CD14-positive monocyte (primary cell): Measurements from ENCODE around the gene ZEB1. TPM values are rescaled to one million over a fixed set of nuclear protein-coding genes. Genes with fewer than 3 reads are reported as not detected.

Experiments used
- DNase-seq, 3 donors: peaks; one replicate each; pipeline ENCODE4 v3.0.0-alpha.2; 2011 to 2022
- H2AFZ ChIP-seq: 2 replicates; pipeline ENCODE4 v1.6.0; 2012; ENCODE audit warnings: mild to moderate bottlenecking, low read depth, low read length, inconsistent platforms; ENCODE audit not compliant: insufficient read depth, poor library complexity, severe bottlenecking
- H3K27ac ChIP-seq, 2 donors: 1 replicate in 1 of 2; 2 replicates in 1 of 2; pipeline ENCODE4 v1.5.1; 2012 to 2013; ENCODE audit warnings: low read length in 2 of 2, control low read depth in 1 of 2, inconsistent platforms in 1 of 2, low read depth in 1 of 2, mild to moderate bottlenecking in 1 of 2
- H3K27me3 ChIP-seq, 2 donors: one replicate each; pipeline versions ENCODE4 v1.6.0 to v1.6.1; 2011 to 2013; ENCODE audit warnings: low read length in 2 of 2; ENCODE audit not compliant: control insufficient read depth in 2 of 2, insufficient read depth in 2 of 2
- H3K36me3 ChIP-seq, 2 donors: replicated peaks in 1 of 2; 1 replicate in 1 of 2; 2 replicates in 1 of 2; pipeline versions ENCODE4 v1.5.1 to v1.6.1; 2012 to 2013; ENCODE audit warnings: low read length in 2 of 2, control low read depth in 1 of 2, inconsistent platforms in 1 of 2, mild to moderate bottlenecking in 1 of 2; ENCODE audit not compliant: insufficient read depth in 2 of 2, control insufficient read depth in 1 of 2
- H3K4me1 ChIP-seq, 2 donors: 1 replicate in 1 of 2; 2 replicates in 1 of 2; pipeline versions ENCODE4 v1.5.1 to v1.6.1; 2012 to 2013; ENCODE audit warnings: low read length in 2 of 2, control low read depth in 1 of 2, inconsistent platforms in 1 of 2, mild to moderate bottlenecking in 1 of 2, moderate library complexity in 1 of 2; ENCODE audit not compliant: insufficient read depth in 2 of 2, control insufficient read depth in 1 of 2
- H3K4me2 ChIP-seq: replicated peaks from 2 replicates; pipeline ENCODE3; 2012; ENCODE audit warnings: low read length, moderate library complexity, mild to moderate bottlenecking; ENCODE audit not compliant: poor library complexity, severe bottlenecking; ENCODE audit errors: extremely low read depth
- H3K4me3 ChIP-seq, 3 experiments: fragments of 200-600 bp in 1 of 3; sonication (generic) in 1 of 3; replicated peaks in 1 of 3; 1 replicate in 2 of 3; 2 replicates in 1 of 3; pipeline ENCODE4 v1.5.1; 2011 to 2013; ENCODE audit warnings: low read length in 3 of 3, mild to moderate bottlenecking in 3 of 3, control low read depth in 2 of 3, low read depth in 2 of 3, inconsistent platforms in 1 of 3, moderate library complexity in 1 of 3
- H3K79me2 ChIP-seq: 2 replicates; pipeline ENCODE4 v1.6.0; 2012; ENCODE audit warnings: mild to moderate bottlenecking, control low read depth, inconsistent platforms, low read length, moderate library complexity; ENCODE audit not compliant: insufficient read depth
- H3K9ac ChIP-seq: 2 replicates; pipeline ENCODE4 v1.6.0; 2017; ENCODE audit warnings: low read length, mild to moderate bottlenecking; ENCODE audit not compliant: insufficient read depth, poor library complexity, severe bottlenecking
- H3K9me3 ChIP-seq, 2 donors: replicated peaks in 1 of 2; 1 replicate in 1 of 2; 2 replicates in 1 of 2; pipeline versions ENCODE4 v1.5.1 to v1.6.1; 2012 to 2013; ENCODE audit warnings: low read length in 2 of 2, control low read depth in 1 of 2; ENCODE audit not compliant: control insufficient read depth in 1 of 2, insufficient read depth in 1 of 2
- H4K20me1 ChIP-seq: 2 replicates; pipeline ENCODE4 v1.6.0; 2012; ENCODE audit warnings: mild to moderate bottlenecking, low read length, control low read depth, moderate library complexity; ENCODE audit not compliant: insufficient read depth
- H3K27ac Mint-ChIP-seq, 7 donors: one replicate each; pipeline ENCODE4 v1.8.0; 2020; ENCODE audit warnings: mild to moderate bottlenecking in 7 of 7, mixed read lengths in 7 of 7, moderate library complexity in 6 of 7, inconsistent platforms in 2 of 7
- H3K27me3 Mint-ChIP-seq, 3 donors: one replicate each; pipeline ENCODE4 v1.8.0; 2021 to 2022; ENCODE audit warnings: low read depth in 3 of 3, mild to moderate bottlenecking in 3 of 3, mixed read lengths in 3 of 3, moderate library complexity in 3 of 3, inconsistent platforms in 1 of 3
- H3K36me3 Mint-ChIP-seq, 2 donors: one replicate each; pipeline ENCODE4 v1.8.0; 2020; ENCODE audit warnings: mixed read lengths in 2 of 2, inconsistent platforms in 1 of 2, mild to moderate bottlenecking in 1 of 2
- H3K4me1 Mint-ChIP-seq: one replicate; pipeline ENCODE4 v1.8.0; 2020; ENCODE audit warnings: mild to moderate bottlenecking, mixed read lengths
- H3K4me3 Mint-ChIP-seq, 2 donors: one replicate each; pipeline ENCODE4 v1.8.0; 2020; ENCODE audit warnings: mild to moderate bottlenecking in 2 of 2, mixed read lengths in 2 of 2, moderate library complexity in 1 of 2
- H3K9me3 Mint-ChIP-seq, 7 donors: one replicate each; pipeline ENCODE4 v1.8.0; 2020 to 2022; ENCODE audit warnings: mixed read lengths in 7 of 7, mild to moderate bottlenecking in 6 of 7, moderate library complexity in 6 of 7, inconsistent platforms in 2 of 7
- CTCF ChIP-seq: fragments of 200-600 bp; IDR thresholded peaks from one replicate; pipeline ENCODE4 v1.8.0; 2022; ENCODE audit warnings: antibody characterized with exemption, mild to moderate bottlenecking
- WGBS: methylation state at CpG from one replicate; pipeline ENCODE4 v1.1.5; 2013; ENCODE audit warnings: missing lambda C conversion rate; ENCODE audit not compliant: insufficient coverage; 5-methylcytosine and 5-hydroxymethylcytosine counted together
- intact Hi-C, 2 donors: fragments of 100-400 bp; cut with micrococcal nuclease; formaldehyde crosslinking; loops; one replicate each; pipeline versions ENCODE4 v1.15.0 to v1.15.1; 2023
- polyA plus RNA-seq, 3 donors: library from polyadenylated mRNA; depleted of rRNA in 1 of 3; unstranded in 2 of 3; stranded (reverse) in 1 of 3; fragments of 300-500 nt in 2 of 3; fragments of >200 nt in 1 of 3; fragmentation: Illumina TruSeq in 2 of 3; gene quantifications; 1 replicate in 2 of 3; 2 replicates in 1 of 3; pipeline ENCODE4 v1.2.3, GENCODE V29; 2012 to 2021

Gene ZEB1
- polyA plus RNA-seq, 3 donors: 0.13 to 0.20 TPM; not detected in 1

- H3K36me3 ChIP-seq: no peaks in the 10 kb centered on the region
- no peak overlapping the region for H3K9ac ChIP-seq
- peaks cover 11 to 27% (median 20%) of the 10 kb centered on the region in 7 donors for H3K9me3 Mint-ChIP-seq
- H4K20me1 ChIP-seq: no peaks in the 10 kb centered on the region
- no peak overlapping the region for H3K27ac Mint-ChIP-seq
- DNase-seq: no peak
- H3K4me1 Mint-ChIP-seq: peaks cover 11% of the 10 kb centered on the region
- H3K27me3 ChIP-seq: no peaks in the 10 kb centered on the region
- H3K4me3 ChIP-seq: no peak overlapping the region
- TF ChIP-seq CTCF: no peak
- H3K4me2 ChIP-seq: no peak overlapping the region
- H3K4me1 ChIP-seq: peaks cover 7 to 14% of the 10 kb centered on the region in 2 donors
- WGBS: 80% methylated on average over 1 of the region's 2 CpGs
- H2AFZ ChIP-seq: no peak overlapping the region
- no peak overlapping the region for H3K27ac ChIP-seq
- H3K79me2 ChIP-seq: no peaks in the 10 kb centered on the region
- intact Hi-C loops: no loop called here
- H3K9me3 ChIP-seq: peaks cover 7 to 8% of the 10 kb centered on the region in 2 donors
- H3K36me3 Mint-ChIP-seq: peaks cover 0 to 1% of the 10 kb centered on the region in 2 donors
- H3K27me3 Mint-ChIP-seq: no peaks in the 10 kb centered on the region
- H3K4me3 Mint-ChIP-seq: no peak overlapping the region
Measured at GRCh38 chr10:31468536-31468859, 149.5 kb downstream of the ZEB1 start.

GRCh38 chr10:31475519-31475918, 156.5 kb downstream of the ZEB1 start:
- no peaks in the 10 kb centered on the region for H3K79me2 ChIP-seq
- no peak for TF ChIP-seq CTCF
- H3K9me3 Mint-ChIP-seq: peaks cover 0 to 16% (median 13%) of the 10 kb centered on the region in 7 donors
- H3K27ac ChIP-seq: no peak overlapping the region
- no peaks in the 10 kb centered on the region for H3K4me1 Mint-ChIP-seq
- H3K36me3 Mint-ChIP-seq: no peaks in the 10 kb centered on the region
- H3K4me1 ChIP-seq: no peaks in the 10 kb centered on the region
- H3K36me3 ChIP-seq: no peaks in the 10 kb centered on the region
- intact Hi-C loops: no loop called here
- H3K4me3 ChIP-seq: no peak overlapping the region
- H2AFZ ChIP-seq: no peak overlapping the region
- H3K9me3 ChIP-seq: no peaks in the 10 kb centered on the region
- H3K27ac Mint-ChIP-seq: no peak overlapping the region
- H4K20me1 ChIP-seq: no peaks in the 10 kb centered on the region
- H3K27me3 ChIP-seq: no peaks in the 10 kb centered on the region
- H3K9ac ChIP-seq: no peak overlapping the region
- no peak overlapping the region for H3K4me2 ChIP-seq
- H3K27me3 Mint-ChIP-seq: no peaks in the 10 kb centered on the region
- no peak for DNase-seq
- H3K4me3 Mint-ChIP-seq: no peak overlapping the region
